DMS114 treated with DMSO at 0.1 percent for 48 hours (cell line): ENCODE measurements around the gene USP37.

Experiments
- DNase-seq: peaks from one replicate; lab custom pipeline; 2025; ENCODE audit not compliant: unreplicated experiment; lab: John Stamatoyannopoulos, UW

The USP37 gene

DNA sequence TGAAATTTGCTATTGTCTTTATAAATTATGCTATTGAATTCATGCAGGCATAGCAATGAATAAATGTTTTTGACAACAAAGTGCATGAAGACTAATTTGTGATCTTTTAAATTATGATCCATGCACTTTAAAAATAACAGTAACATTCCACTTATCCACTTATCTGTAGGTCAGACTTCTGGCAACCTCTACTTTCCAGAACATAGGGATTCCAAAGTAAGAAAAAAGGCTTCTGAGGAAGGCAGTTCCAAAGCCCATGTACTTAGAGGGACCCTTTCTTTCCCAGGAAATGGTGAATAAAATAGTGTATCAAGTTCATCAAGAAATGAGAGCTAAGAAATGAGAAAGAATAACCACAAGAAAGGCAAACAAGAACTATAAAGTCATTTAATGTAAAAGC, 90.9 kb downstream of the USP37 start:
- no peak for DNase-seq

DNA sequence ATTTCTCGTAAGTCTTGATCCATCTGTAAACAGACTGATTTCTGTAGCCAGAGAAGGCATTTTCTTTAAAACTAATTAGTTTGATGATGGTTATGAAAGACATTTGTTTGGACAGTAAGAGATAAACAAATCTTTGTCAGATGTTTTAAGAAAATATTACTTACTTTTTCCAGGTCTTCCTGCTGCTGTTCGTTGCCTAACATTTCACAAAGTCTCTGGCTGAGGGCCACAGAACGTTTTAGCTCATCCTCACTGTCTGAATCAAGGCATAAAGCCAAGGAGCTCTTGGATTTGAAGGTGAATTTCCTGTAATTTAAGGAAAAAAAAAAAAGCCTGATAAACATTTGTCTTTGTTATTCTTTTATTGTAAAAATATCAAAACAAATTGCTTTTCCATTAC, 91.5 kb downstream of the USP37 start:
- DNase-seq: no peak

- no peak for DNase-seq
Measured at GRCh38 chr2:218474527-218474926, 93.6 kb downstream of the USP37 start.

DNA sequence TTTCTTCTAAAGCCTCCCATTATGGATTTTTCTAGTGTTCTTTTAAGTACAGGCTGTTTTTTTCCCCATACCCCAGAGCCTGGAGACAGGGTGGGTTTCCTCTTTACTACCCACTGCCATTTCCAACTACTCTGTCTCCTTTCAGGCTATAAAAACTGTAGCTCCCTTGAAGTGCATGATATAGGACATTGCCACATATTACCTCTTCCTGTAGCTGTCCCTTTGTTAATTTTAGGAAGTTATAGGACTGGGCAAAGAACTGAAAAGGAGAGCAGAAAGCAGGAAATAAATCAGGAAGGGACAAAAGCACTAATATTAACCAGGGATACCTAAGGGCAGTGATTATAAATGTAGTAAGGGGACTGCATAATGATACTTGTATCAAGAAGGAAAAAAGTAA, 95.2 kb downstream of the USP37 start:
- no peak for DNase-seq

DNA sequence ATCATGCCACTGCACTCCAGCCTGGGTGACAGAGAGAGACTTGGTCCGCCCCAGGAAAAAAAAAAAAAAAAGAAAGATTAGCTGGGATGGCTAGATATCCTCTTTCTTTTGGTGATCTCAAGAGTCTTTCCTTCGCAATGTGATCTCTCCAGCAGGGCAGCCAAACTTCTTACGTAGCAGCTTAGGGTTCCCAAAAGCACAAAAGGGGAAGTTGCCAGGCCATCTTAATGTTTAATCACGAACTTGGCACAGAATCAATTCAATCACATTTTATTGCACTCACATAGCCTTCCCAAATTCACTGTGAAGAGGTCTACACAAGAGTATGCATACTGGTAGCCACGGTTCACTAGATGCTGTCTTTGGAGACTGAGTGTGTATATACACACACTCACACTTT, 96.2 kb downstream of the USP37 start:
- no peak for DNase-seq

DNA sequence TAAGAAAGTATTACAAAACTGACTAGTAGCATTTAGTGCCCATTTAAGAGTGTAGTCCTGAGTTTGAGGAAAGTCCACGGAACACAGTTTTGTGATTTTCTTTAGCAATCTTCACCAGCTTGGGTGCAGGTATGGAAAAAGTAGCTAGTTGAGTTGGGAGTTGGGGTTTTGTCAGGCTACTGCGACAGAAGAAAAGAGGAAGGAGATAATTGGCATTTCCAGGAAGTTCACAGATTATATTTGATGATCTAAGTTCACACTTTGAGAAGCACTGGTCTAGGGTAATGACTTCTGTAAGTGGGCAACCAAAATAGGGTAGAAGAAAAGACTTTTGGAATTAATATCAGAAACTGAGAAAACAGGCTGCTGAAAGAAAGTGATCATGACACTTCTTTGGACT, 97.1 kb downstream of the USP37 start:
- DNase-seq: no peak

- no peak for DNase-seq
Measured at GRCh38 chr2:218470448-218470847, 97.7 kb downstream of the USP37 start.

GRCh38 chr2:218465987-218466633, 102.0 kb downstream of the USP37 start:
- DNase-seq: peak; percentile 10

DNA sequence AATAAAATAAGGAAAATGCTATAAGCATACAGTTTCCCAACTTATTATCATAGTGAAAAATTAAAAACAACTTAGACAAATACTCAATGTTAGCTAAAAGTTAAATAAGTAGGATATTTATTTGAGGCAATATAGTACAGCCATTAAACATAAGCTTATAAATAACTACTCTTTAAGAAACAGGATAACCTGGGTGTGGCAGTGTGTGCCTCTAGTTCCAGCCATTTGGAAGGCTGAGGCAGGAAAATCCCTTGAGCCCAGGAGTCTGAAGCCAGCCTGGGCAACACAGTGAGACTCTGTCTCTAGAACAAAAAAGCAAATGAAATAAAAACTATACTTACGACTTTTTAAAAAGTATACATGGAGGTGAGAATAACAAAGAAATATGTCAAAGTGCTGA, 109.6 kb downstream of the USP37 start:
- no peak for DNase-seq

GRCh38 chr2:218456849-218457248, 111.3 kb downstream of the USP37 start:
- DNase-seq: no peak

DNA sequence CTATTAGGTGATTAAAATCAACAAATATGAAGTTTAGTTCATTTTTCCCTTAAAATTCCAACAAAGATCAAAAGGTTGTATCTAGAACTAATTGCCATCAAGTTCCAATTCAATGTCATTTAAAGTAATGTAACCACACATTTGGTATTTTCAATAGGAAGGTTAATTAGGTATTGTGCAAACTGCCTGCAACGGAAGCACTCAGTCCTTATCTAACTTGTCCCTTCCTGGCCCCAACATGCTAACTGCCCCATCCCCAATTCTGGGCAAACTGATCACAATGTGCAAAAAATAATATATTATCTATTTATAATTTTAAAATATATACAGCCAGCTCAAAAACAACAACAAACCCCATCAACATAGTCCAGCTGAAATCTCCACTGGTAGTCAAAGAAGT, 116.1 kb downstream of the USP37 start:
- no peak for DNase-seq

DNA sequence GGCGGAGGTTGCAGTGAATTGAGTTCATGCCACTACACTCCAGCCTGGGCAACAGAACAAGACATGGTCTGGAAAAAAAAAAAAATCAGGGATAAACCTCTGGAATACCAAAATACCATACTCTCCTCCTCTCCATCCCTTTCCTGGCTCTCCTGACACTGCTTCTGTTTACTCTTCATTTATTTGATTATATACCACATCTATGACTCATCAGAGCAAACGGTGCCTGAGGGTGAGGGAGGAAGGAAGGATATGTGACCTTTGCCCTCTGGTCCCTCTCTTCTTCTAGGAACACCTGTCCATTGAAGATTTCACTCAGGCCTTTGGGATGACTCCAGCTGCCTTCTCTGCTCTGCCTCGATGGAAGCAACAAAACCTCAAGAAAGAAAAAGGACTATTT, 119.2 kb downstream of the USP37 start:
- DNase-seq: no peak

DNA sequence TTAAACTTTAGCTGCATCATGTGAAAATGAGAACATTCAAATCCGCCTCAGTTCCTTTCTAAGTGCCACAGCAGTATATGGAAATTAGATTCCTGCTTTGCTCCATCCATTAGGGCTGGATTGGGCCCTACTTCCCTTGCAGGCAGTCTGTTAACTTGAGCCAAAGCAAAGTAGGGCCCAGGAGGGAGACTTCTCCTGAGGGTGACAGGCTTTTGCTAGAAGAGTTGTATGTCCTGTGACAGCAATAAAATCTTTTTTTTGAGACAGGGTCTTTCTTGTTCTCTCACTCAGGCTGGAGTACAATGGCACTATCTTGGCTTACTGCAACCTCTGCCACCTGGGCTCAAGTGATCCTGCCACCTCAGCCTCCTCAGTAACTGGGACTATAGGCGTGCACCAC, 121.1 kb downstream of the USP37 start:
- no peak for DNase-seq

GRCh38 chr2:218446547-218446946, 121.6 kb downstream of the USP37 start:
- no peak for DNase-seq

- no peak for DNase-seq
Measured at GRCh38 chr2:218445602-218446001, 122.5 kb downstream of the USP37 start.

GRCh38 chr2:218444692-218445357, 123.3 kb downstream of the USP37 start:
- no peak for DNase-seq

DNA sequence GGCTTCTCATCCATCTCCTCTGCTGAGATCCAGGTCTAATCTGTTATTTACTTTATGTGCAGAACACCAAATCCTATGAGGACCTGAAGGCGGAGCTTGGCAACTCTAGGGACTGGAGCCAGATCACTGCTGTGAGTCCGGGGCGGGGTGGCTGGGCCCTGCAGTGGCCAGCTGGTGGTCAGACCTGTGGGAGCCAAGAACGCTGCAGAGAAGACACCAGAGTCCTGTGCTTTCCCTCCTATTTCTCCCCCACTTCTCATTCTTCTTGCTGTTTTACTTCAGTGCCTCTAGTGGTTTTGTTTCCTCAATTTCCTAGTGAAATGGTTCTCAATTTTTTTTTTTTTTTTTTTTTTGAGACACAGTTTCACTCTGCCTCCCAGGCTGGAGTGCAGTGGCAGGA, 129.6 kb downstream of the USP37 start:
- no peak for DNase-seq

GRCh38 chr2:218437969-218438368, 130.2 kb downstream of the USP37 start:
- no peak for DNase-seq

GRCh38 chr2:218436992-218437391, 131.2 kb downstream of the USP37 start:
- DNase-seq: no peak

DNA sequence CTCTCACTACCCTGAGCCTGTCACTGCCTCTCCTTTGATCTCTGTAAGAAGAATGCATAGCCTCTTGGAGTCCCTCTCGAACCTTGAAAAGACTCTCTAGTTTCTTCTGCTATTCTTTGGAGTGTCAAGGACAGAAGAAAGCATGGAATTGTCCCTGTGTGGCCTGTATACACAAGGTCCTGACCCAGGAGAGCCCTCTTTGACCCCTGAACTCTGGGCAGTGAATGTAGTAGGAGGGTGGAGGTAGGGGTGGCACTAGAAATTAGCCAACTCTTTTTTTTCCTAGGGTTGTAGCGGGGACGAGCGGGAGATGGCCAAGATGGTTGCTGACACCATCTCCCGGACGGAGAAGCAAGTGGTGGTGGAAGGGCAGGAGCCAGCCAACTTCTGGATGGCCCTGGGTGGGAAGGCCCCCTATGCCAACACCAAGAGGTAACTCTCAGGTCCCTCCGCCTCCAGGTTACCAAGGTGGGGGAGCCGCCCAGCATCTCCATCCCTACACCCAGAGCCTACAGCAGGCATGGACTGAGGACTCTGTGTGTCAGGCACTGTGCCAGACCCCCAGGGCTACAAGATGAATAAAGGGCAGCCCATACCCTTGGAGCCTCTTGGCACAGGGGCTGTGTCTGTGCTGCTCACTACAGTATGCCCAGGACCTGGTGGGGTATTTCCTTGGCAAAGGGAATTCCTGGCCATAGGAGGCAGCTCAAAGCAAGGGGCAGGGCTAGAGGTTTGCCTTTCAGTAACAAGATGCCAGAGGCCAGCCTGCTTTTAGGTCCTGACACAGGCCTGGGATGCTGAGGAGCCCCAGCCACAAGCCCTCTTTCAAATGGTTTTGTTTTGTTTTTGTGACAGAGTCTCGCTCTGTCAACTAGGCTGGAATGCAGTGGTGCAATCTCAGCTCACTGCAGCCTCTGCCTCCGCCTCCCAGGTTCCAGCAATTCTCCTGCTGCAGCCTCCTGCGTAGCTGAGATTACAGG, 132.9 kb downstream of the USP37 start:
- no peak for DNase-seq

DNA sequence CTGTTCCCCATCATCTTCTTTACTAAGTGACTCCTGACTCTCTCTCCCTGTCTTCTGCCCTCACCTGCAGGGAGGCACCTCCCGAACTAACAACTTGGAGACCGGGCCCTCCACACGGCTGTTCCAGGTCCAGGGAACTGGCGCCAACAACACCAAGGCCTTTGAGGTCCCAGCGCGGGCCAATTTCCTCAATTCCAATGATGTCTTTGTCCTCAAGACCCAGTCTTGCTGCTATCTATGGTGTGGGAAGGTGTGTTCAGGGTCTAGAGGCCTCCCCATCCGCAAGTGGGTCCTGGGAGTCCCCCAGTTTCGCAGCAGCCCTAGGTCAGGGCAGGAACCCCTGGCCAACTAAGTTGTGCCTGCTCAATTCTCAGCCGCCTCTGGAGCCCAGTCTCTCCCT, 133.7 kb downstream of the USP37 start:
- DNase-seq: no peak
